ENCODE results near the gene HOXD9. TPM values are rescaled to one million over a fixed set of nuclear protein-coding genes. Genes with fewer than 3 reads are reported as not detected.

The HOXD9 gene
- total RNA-seq, 1 donor from 2014 or later, result 0.56 TPM

DNA sequence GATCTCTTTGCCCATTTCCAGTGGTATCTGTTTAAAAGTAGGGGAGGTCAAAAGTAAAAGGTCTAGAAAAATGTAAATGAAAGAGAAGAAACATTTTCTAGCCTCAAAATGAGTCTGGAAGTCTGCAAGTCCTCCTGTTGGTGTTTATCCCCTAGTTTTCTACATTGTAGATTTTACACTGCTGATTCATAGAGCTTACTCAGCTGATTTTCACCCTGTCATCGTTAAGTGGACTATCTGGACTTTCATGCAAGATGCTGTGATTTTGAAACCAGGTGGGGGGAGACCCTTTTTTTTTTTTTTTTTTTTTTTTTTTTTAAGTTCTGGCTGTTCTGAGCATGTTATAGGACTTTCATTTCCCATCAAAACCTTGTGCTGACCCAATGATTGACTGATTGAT lies 44.9 kb downstream of the HOXD9 start:
- TF ChIP-seq CTCF (IDR thresholded peaks at IDR 0.05; ENCODE audit: unreplicated experiment), result no peak
- Mint-ChIP-seq H3K36me3 (ENCODE audit: low read depth, unreplicated experiment) (no peaks in the 10 kb centered on the region), H3K4me3 (ENCODE audit: unreplicated experiment) (no peak overlapping the region), H3K9me3 (ENCODE audit: unreplicated experiment) (no peaks in the 10 kb centered on the region), H3K27me3 (ENCODE audit: unreplicated experiment) (peaks cover 32% of the 10 kb centered on the region), H3K4me1 (ENCODE audit: unreplicated experiment) (peaks cover 21% of the 10 kb centered on the region), H3K27ac (ENCODE audit: unreplicated experiment) (no peak overlapping the region)
- no peak for DNase-seq (ENCODE audit: low spot score)

GRCh38 chr2:176169181-176169580 lies 46.7 kb downstream of the HOXD9 start:
- H3K27ac Mint-ChIP-seq (ENCODE audit: unreplicated experiment), result no peak overlapping the region
- peaks cover 26% of the 10 kb centered on the region for H3K4me1 Mint-ChIP-seq (ENCODE audit: unreplicated experiment)
- H3K4me3 Mint-ChIP-seq (ENCODE audit: unreplicated experiment), result no peak overlapping the region
- no peak for DNase-seq (ENCODE audit: low spot score)
- H3K36me3 Mint-ChIP-seq (ENCODE audit: low read depth, unreplicated experiment), result peaks cover 4% of the 10 kb centered on the region
- TF ChIP-seq CTCF (IDR thresholded peaks at IDR 0.05; ENCODE audit: unreplicated experiment), result no peak
- peaks cover 31% of the 10 kb centered on the region for H3K27me3 Mint-ChIP-seq (ENCODE audit: unreplicated experiment)
- no peaks in the 10 kb centered on the region for H3K9me3 Mint-ChIP-seq (ENCODE audit: unreplicated experiment)

DNA sequence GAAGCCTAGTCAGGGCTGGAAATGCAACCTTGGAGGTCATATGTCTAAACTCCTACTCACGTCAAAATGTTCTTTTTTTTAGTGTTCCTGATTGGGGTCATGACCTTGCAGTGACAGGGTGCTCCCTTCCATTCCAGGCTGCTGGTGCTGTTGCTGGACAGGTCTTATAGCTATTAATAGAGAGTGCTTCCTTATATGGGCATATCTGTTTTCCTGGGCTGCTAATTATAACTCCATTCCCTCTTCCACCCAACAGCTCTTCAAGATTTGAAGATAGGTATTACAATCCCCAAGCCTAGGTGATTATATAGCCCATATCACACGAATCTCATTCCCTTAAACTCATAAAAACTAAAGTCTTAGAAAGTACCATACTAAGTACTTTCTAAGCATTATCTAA lies 47.2 kb downstream of the HOXD9 start:
- peaks cover 31% of the 10 kb centered on the region for H3K27me3 Mint-ChIP-seq (ENCODE audit: unreplicated experiment)
- no peak overlapping the region for H3K4me3 Mint-ChIP-seq (ENCODE audit: unreplicated experiment)

DNA sequence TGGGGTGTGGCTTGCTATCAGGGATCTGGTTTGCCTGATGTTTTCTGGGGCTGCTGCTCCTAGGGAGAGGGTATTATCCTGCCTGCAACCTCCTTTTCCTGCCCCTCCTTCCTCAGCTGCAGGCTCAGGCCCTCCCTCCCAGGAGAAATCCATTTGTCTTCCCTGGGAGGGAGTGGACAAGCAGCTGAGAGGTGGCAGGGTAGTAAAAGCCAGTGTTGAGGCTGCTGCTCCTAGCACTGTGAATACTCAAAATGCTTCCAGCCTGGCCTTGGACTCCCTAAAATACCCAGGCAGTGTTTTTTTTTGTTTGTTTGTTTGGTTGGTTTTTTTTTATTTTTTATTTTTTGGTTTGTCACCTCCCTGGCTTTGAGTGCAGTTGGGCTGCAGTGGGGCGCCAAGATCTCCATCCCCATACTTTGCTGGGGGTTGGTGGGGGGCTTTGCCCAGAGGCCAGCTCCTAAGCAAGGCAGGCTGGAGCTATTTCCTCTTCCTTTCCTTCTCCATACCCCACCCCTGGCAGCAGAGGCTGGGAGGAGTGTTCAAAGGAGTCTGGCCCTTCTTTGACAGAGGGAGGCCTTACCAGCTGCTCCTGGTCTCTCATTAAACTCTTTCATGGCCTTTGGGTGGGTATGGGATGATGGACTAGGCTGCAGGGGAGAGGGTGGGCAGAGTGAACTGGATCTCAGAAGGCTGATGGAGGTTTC lies 48.2 kb downstream of the HOXD9 start:
- Mint-ChIP-seq H3K27me3 (ENCODE audit: unreplicated experiment) (peaks cover 32% of the 10 kb centered on the region), H3K4me3 (ENCODE audit: unreplicated experiment) (no peak overlapping the region), H3K36me3 (ENCODE audit: low read depth, unreplicated experiment) (peaks cover 7% of the 10 kb centered on the region), H3K9me3 (ENCODE audit: unreplicated experiment) (no peaks in the 10 kb centered on the region), H3K4me1 (ENCODE audit: unreplicated experiment) (peaks cover 38% of the 10 kb centered on the region), H3K27ac (ENCODE audit: unreplicated experiment) (no peak overlapping the region)
- TF ChIP-seq CTCF (IDR thresholded peaks at IDR 0.05; ENCODE audit: unreplicated experiment), result no peak
- no peak for DNase-seq (ENCODE audit: low spot score)

More for the DNA sequence above, 47.2 kb downstream of the HOXD9 start:
- Mint-ChIP-seq H3K36me3 (ENCODE audit: low read depth, unreplicated experiment) (peaks cover 4% of the 10 kb centered on the region), H3K27ac (ENCODE audit: unreplicated experiment) (no peak overlapping the region), H3K4me1 (ENCODE audit: unreplicated experiment) (peaks cover 29% of the 10 kb centered on the region), H3K9me3 (ENCODE audit: unreplicated experiment) (no peaks in the 10 kb centered on the region)
- no peak for TF ChIP-seq CTCF (IDR thresholded peaks at IDR 0.05; ENCODE audit: unreplicated experiment)
- no peak for DNase-seq (ENCODE audit: low spot score)

DNA sequence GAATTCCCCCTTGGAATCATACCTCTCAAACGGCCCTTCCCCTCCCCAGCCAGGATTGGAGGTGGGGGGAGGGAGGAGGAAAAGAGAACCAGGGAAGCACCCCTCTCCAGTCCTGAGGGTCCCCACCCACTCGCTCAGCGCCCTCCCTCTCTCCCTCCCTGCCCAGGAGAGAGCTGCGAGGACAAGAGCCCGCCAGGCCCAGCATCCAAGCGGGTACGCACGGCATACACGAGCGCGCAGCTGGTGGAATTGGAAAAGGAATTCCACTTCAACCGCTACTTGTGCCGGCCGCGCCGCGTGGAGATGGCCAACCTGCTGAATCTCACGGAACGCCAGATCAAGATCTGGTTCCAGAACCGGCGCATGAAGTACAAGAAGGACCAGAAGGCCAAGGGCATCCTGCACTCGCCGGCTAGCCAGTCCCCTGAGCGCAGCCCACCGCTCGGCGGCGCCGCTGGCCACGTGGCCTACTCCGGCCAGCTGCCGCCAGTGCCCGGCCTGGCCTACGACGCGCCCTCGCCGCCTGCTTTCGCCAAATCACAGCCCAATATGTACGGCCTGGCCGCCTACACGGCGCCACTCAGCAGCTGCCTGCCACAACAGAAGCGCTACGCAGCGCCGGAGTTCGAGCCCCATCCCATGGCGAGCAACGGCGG lies 49.0 kb downstream of the HOXD9 start:
- Mint-ChIP-seq H3K4me3 (ENCODE audit: unreplicated experiment) (no peak overlapping the region), H3K9me3 (ENCODE audit: unreplicated experiment) (no peaks in the 10 kb centered on the region), H3K4me1 (ENCODE audit: unreplicated experiment) (peaks cover 43% of the 10 kb centered on the region), H3K27ac (ENCODE audit: unreplicated experiment) (no peak overlapping the region), H3K27me3 (ENCODE audit: unreplicated experiment) (peaks cover 32% of the 10 kb centered on the region), H3K36me3 (ENCODE audit: low read depth, unreplicated experiment) (peaks cover 9% of the 10 kb centered on the region)
- TF ChIP-seq CTCF (IDR thresholded peaks at IDR 0.05; ENCODE audit: unreplicated experiment), result no peak
- DNase-seq (ENCODE audit: low spot score), result no peak
